ENCODE measurements around the gene MEX3D.

GRCh38 chr19:1532003-1532402, 36.1 kb downstream of the MEX3D start:
- no peak for TF ChIP-seq CTCF (IDR thresholded peaks at IDR 0.05)
- TF ChIP-seq POLR2A (IDR thresholded peaks at IDR 0.05), result no peak

Measured in esophagus squamous epithelium (tissue), 4 donors.